Measurements from ENCODE around the gene NOTCH2.

DNA sequence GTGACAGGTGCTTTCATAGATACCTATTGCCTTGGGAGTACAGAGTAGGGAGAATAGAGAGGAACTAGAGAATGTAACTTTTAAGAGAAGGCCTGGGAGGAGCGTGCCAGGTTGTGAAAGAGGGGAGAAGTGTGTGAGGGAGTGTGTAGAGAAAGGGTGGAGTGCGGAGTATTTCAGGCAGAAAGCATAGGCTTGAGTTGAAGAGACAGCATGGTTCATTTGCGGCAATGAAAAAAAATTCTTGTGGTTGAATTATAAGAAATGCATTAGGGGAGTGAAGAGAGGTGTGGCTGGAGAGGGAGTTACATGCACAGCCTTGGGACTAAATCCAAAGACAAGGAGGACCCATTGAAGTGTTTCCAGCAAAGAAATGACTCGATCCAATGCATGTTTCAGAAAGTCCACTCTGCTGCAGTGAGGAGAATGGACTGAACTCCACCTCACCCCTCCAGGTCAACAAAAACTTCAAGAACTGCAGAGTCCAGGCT, 91.4 kb downstream of the NOTCH2 start:
- TF ChIP-seq, protein P1, sequence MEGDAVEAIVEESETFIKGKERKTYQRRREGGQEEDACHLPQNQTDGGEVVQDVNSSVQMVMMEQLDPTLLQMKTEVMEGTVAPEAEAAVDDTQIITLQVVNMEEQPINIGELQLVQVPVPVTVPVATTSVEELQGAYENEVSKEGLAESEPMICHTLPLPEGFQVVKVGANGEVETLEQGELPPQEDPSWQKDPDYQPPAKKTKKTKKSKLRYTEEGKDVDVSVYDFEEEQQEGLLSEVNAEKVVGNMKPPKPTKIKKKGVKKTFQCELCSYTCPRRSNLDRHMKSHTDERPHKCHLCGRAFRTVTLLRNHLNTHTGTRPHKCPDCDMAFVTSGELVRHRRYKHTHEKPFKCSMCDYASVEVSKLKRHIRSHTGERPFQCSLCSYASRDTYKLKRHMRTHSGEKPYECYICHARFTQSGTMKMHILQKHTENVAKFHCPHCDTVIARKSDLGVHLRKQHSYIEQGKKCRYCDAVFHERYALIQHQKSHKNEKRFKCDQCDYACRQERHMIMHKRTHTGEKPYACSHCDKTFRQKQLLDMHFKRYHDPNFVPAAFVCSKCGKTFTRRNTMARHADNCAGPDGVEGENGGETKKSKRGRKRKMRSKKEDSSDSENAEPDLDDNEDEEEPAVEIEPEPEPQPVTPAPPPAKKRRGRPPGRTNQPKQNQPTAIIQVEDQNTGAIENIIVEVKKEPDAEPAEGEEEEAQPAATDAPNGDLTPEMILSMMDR (IDR thresholded peaks at IDR 0.05): no peak
- TF ChIP-seq EZH2 (IDR thresholded peaks at IDR 0.05; ENCODE audit: borderline replicate concordance, insufficient read depth, low read depth, low read length, poor library complexity, severe bottlenecking): no peak
